Skeletal muscle cell (primary cell): ENCODE data around the gene MAML2.
"Not testable (repeated sequence)": the region's sequence is repeated elsewhere in the genome, so short reads cannot be mapped to it uniquely, and the experiment has no call there.

ENCODE experiments used
- DNase-seq: peaks from one replicate; pipeline ENCODE4 v3.0.0-alpha.2; 2010; ENCODE audit warnings: low read depth
- H3K4me3 ChIP-seq: 2 replicates; pipeline ENCODE4 v1.5.1; 2011; ENCODE audit warnings: low read depth, mild to moderate bottlenecking, control low read depth, low read length, moderate library complexity

Gene MAML2

GRCh38 chr11:96204366-96204659 is 138.7 kb downstream of the MAML2 start:
- no peak for DNase-seq
- H3K4me3 ChIP-seq, result no peak overlapping the region

- DNase-seq, result no peak
- no peak overlapping the region for H3K4me3 ChIP-seq
These were observed 139.2 kb downstream of the MAML2 start for GRCh38 chr11:96203567-96204365.

GRCh38 chr11:96200243-96200642 is 142.8 kb downstream of the MAML2 start:
- DNase-seq, result peak; percentile 92
- H3K4me3 ChIP-seq, result no peak overlapping the region

- no peak overlapping the region for H3K4me3 ChIP-seq
- DNase-seq, result peak; percentile 55
These were observed 143.4 kb downstream of the MAML2 start for GRCh38 chr11:96199563-96200025.

- H3K4me3 ChIP-seq, result no peak overlapping the region
These were observed 144.9 kb downstream of the MAML2 start for GRCh38 chr11:96197801-96198701.

GRCh38 chr11:96197103-96197502 is 145.9 kb downstream of the MAML2 start:
- H3K4me3 ChIP-seq, result no peak overlapping the region
- DNase-seq, result no peak

More at GRCh38 chr11:96197801-96198701, 144.9 kb downstream of the MAML2 start:
- DNase-seq, result no peak

GRCh38 chr11:96196181-96196662 is 146.8 kb downstream of the MAML2 start:
- H3K4me3 ChIP-seq, result no peak overlapping the region
- DNase-seq, result no peak

- DNase-seq, result no peak
- no peak overlapping the region for H3K4me3 ChIP-seq
These were observed 147.3 kb downstream of the MAML2 start for GRCh38 chr11:96195671-96196070.

GRCh38 chr11:96194581-96195374 is 148.2 kb downstream of the MAML2 start:
- no peak overlapping the region for H3K4me3 ChIP-seq
- DNase-seq, result no peak

GRCh38 chr11:96193745-96194443 is 149.1 kb downstream of the MAML2 start:
- no peak for DNase-seq

GRCh38 chr11:96191752-96192151 is 151.2 kb downstream of the MAML2 start:
- no peak for DNase-seq
- no peak overlapping the region for H3K4me3 ChIP-seq

More at GRCh38 chr11:96193745-96194443, 149.1 kb downstream of the MAML2 start:
- no peak overlapping the region for H3K4me3 ChIP-seq

- no peak for DNase-seq
- no peak overlapping the region for H3K4me3 ChIP-seq
These were observed 153.6 kb downstream of the MAML2 start for GRCh38 chr11:96189351-96189750.

- H3K4me3 ChIP-seq, result no peak overlapping the region
- peak; percentile 53 for DNase-seq
These were observed 154.6 kb downstream of the MAML2 start for GRCh38 chr11:96188243-96189006.

GRCh38 chr11:96187822-96188221 is 155.2 kb downstream of the MAML2 start:
- no peak overlapping the region for H3K4me3 ChIP-seq
- peak; percentile 84 for DNase-seq

GRCh38 chr11:96186806-96187205 is 156.2 kb downstream of the MAML2 start:
- DNase-seq, result no peak
- H3K4me3 ChIP-seq, result no peak overlapping the region

- H3K4me3 ChIP-seq, result no peak overlapping the region
- DNase-seq, result no peak
These were observed 157.7 kb downstream of the MAML2 start for GRCh38 chr11:96185220-96185768.

GRCh38 chr11:96180937-96181336 is 162.1 kb downstream of the MAML2 start:
- H3K4me3 ChIP-seq, DNase-seq: not testable (repeated sequence)

- no peak overlapping the region for H3K4me3 ChIP-seq
- no peak for DNase-seq
These were observed 162.7 kb downstream of the MAML2 start for GRCh38 chr11:96180341-96180740.
